Suppressor macrophage treated with lipopolysaccharide for 4 hours (primary cell): ENCODE measurements around the gene ZMYM5.
"Not testable (repeated sequence)": the region's sequence is repeated elsewhere in the genome, so short reads cannot be mapped to it uniquely, and the experiment has no call there.

Experiments
- DNase-seq: peaks from one replicate; pipeline ENCODE4 v3.0.0-alpha.2; 2020

Gene ZMYM5

DNA sequence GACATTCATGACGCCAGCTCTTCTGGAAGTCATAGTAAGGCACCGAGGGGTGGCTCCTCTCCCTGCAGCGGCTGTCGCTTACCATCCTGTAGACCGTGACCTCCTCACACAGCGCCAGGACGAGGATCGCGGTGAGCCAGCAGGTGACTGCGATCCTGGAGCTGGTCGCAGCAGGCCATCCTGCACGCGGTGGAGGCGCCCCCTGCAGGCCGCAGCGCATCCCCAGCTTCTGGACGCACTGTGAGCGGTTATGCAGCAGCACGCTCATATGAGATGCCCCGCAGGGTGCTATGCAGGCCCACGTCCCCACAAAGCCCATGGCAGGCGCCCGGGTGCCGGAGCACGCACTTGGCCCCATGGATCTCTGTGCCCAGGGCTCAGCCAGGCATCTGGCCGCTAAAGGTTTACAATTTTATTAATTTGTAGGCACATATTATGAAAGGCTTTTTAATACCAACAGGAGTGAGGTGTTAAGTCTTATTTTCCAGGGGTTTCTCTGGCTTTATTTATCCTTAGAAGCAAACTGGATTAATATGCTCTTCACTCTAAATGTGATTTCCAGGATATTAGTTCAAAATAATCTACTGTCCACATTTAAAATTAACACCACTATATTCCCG lies 45.1 kb downstream of the ZMYM5 start:
- DNase-seq, result peak; percentile 32

DNA sequence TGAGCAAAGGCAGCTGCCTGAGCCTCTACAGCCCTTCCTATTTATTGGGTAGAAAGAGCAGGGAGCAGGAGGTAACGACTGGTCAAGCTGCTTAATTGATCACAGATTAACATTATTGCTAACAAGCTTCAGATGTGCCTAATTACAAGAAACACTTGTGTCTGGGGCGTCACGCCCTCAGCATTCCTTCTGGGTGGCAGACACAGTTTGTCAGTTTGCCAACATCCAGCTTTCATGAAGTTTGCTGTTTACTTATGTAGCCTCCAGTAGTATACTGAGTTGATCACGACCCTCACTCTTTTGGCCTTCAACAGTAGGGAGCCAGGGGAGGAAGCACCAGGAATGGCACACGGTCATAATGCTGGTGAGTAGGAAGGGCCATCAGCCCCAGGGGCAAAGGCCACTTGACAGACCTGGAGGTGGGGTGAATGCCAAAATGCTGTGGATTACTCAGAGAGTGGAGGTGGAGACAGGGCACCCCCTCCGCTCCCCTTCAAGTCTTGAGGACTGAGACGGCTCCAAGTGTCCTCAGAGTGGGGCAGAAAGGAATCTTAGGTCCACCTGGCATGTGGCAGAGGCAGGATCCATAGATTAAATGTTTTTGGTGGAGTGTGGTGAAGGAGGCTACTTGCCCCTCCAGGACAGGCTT lies 45.8 kb downstream of the ZMYM5 start:
- DNase-seq, result no peak

DNA sequence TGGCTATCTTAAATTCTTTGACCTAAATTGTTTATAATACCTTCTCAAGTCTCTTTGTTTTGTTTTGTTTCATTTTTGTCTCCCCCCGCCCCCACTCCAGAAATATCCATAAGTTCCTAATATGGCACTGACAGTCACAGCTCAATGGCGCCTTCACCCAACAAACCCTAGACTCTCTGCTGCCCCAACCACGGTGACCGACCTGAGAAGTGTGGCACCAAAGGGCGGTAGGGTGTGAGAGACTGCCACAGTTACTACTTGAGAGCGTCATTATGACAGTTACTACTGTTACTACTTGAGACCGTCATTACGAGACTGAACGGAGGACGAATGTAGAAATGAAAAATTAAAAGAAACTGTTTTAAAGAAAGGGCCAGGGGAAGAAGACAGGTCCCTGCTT lies 46.3 kb downstream of the ZMYM5 start:
- DNase-seq, result no peak

DNA sequence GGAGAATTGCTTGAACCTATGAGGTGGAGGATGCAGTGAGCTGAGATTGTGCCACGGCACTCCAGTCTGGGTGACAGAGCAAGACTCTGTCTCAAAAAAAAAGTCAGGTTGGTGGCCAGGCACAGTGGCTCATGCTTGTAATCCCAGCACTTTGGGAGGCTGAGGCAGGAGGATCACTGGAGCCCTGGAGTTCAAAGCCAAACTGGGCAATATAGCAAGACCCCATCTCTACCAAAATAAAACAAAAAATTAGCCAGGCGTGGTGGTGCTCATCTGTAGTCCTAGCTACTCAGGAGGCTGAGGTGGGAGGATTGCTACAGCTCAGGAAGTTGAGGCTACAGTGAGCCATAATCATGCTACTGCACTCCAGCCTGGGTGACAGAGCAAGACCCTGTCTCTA lies 47.6 kb downstream of the ZMYM5 start:
- not testable (repeated sequence) for DNase-seq

DNA sequence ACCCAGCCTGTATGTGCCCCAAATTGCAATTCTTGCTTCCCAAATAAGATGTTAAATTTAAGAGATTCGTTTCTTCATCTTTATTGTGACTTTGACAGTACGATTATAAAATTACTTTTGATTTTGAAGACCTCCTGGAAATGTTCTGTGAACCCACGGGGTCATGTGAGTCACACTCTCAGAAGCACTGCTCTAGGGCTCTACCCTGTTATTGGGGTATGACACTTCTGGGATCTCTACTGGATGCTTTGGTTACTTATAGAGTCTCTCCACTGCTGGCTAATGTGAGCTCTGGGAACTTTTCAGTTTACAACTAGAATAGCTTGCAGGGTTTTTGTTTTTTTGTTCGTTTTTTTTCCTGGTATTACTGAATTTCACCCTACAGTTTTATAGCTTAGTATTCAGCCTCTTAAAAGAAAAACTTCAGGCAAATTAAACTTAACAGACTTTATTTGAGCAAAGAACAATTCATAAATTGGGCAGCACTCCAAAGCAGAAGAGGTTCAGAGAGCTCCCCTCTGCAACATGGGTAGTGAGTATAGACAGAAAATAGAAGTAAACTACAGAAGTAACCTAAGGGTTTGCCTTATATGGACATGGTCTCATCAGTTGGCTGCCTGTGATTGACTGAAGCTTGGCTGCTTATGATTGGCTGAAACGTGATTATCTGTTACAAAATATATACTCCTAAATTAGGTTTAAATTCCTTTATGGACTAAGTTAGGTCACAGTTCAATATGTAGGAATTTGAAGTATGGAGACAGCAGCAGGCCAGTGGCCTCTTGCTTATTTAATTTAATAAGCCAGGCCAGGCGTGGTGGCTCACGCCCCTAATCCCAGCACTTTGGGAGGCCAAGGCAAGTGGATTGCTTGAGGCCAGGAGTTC lies 52.2 kb downstream of the ZMYM5 start:
- no peak for DNase-seq

DNA sequence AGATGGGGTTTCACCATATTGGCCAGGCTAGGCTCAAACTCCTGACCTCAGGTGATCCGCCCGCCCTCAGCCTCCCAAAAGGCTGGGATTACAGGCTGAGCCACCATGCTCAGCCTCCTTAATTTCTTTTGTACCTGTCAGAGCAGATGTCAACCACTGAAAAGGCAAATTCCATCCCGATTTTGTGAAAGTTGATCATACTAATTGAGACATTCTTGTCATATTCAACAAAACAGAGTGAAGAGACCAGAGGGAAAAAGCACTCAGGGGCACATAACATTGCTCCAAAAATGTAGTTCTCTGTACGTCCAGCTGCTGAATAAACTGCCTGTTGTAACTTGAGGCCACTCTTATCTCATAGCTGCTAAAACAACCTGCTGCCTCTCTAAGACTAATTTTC lies 53.3 kb downstream of the ZMYM5 start:
- DNase-seq, result no peak

DNA sequence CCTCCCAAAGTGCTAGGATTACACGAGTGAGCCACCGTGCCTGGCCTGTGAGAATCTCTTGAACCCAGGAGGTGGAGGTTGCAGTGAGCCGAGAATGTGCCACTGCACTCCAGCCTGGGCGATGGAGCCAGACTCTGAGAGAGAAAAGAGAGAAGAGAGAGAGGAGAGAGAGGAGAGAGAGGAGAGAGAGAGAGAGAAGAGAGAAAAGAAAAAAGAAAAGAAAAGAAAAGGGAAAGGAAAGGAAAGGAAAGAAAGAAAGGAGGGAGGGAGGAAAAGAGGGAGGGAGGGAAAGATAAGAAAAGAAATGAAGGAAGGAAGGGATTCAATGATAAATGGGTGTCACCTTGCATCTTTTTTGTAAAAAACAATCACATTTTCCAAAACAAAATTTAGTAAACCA lies 57.7 kb downstream of the ZMYM5 start:
- no peak for DNase-seq

DNA sequence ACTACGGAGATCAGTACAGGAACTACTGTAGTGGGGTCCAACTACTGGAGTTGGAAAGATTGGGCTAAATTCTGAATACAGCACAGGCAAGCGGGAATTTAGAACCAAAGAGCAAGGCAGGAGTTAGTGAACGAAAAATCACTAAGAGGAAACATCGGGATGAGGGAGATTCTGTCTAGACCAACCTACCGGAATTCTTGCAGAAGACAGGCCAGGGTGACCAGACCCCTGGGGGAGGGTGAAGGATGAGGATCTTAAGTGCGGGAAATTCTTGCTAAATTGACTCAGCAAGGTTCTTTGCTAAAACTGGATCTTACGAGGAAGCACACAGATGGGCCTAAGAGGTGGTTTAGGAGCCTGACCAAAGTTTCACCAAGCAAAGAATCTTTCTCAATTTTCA lies 67.5 kb downstream of the ZMYM5 start:
- no peak for DNase-seq

DNA sequence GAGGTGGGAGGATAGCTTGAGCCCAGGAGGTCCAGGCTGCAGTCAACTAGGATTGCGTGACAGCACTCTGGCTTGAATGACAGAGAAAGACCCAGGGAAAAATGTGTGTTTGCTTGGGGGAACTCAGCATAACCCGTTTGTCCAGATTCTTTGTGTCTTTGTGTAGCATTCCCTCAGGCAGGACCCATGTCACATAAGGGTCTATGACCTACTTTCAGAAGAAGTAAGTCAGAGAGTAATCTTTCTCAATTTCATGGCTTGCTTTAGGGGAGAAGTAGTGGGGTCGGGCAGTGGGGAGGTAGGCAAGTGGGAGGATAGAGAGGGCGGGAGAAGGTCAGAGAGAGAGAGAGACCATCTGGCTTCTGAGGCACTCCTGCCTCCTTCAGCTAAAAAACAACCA lies 68.8 kb downstream of the ZMYM5 start:
- DNase-seq, result no peak

DNA sequence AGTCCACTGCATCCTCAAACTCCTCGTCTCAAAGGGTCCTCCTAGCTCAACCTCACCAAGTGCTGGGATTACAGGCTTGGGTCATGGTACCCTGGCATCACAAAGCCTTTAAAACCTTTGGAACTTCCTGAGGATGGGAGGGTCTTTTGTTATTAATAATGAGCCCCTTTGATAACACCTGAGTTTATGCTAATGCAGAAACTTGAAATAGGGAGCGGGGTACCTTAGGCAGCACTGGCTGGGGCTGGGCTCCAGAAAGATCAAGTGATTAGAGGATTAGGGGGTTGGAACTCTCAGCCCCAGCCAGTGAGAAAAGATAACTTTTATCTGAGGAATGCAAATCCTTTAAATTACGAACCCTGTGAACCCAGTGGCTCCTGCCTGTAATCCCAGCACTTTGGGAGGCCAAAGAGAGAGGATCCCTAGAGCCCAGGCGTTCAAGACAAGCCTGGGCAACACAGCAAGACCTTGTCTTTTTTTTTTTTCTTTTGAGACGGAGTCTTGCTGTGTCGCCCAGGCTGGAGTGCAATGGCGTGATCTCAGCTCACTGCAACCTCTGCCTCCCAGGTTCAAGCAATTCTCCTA lies 71.4 kb downstream of the ZMYM5 start:
- no peak for DNase-seq

DNA sequence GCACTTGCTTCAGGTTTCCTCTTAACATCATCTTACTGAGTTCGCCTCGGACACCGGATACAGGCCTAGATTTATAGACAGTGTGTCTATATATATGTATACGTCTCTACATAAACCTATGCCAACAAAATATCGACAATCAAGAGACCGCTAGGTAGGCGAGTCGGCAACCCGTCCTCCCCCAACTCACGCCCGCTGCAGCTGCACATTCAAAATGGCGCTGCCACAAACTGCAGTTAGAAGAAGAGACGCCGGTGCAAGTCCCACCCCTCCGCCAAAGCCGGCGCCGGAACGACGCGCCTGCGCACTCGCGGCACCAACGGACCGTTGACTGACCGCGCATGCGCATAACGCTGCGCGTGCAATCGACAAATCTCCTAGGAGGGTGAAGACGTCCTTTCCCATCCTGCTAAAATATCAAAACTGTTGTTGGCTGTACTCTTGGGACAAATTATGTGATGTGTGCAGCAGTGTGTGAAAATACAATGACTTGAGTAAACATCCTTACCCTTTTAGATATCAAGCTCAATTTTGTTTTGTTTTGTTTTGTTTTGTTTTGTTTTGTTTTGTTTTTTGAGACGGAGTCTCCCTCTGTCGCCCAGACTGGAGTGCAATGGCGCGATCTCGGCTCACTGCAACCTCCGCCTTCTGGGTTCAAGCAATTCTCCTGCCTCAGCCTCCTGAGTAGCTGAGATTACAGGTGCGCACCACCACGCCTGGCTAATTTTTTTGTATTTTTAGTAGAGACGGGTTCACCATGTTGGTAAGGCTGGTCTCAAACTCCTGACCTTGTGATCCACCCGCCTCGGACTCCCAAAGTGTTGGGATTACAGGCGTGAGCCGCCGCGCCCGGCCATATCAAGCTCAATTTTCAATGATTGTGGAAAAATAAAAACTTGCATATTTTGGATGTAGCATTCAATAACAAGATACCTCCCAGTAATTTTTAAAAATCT lies 80.4 kb downstream of the ZMYM5 start, which contains the start of gene PSPC1:
Gene PSPC1, minus strand, starts transcription at position 219 of the 956 bp plus-strand sequence. Its CDS starts 188 bp downstream, at position 31.
- peak; percentile 98 for DNase-seq

DNA sequence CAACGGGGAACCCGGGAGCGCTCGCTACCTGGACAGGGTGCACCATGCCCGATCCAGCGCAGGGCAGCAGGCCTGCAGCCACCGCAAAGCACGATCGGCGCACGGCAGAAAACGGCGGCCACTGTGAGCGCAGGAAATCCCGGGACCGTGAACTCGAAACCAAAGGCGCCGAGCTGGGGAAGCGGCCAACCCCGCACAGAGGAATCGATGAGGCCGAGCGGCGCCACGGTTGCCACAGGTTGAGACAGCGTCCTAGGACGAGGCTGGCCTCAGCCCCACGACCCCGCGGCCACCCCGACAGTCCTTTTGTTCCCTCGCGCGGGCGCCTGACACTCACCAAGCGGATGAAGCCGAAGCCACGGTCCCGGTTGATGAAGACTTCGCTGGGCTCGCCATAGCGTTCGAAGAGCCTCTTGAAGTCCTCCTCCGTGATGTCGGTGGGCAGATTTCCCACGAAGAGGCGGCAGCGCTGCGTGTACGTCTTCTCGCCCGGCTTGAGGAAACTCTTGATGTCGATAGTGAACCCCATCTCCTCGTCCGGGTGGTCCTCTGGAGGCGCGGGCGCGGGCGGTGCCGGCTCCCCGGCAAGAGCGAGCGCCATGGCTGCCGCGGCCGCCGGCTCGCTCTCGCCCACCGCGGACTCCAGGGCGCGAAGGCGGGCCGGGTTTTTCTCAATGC lies 81.3 kb downstream of the ZMYM5 start:
- DNase-seq, result peak; percentile 81

DNA sequence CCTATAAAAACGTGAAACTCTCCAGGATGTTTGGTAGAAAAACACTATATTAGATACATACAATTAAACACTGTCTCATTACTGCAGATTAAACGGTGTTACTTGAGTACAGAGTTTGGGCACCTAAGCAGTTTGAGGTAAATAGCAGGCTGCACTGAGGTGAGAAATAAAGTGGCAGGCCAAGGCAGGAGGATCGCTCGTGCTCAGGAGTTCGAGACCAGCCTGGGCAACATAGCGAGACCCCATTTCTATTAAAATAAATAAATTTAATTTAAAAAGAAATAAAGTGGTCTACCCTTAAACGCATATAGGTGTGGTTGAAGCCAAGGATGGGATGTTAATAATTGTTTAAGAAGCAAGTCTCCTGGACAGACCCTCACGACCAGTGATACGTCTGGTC lies 81.9 kb downstream of the ZMYM5 start:
- no peak for DNase-seq

DNA sequence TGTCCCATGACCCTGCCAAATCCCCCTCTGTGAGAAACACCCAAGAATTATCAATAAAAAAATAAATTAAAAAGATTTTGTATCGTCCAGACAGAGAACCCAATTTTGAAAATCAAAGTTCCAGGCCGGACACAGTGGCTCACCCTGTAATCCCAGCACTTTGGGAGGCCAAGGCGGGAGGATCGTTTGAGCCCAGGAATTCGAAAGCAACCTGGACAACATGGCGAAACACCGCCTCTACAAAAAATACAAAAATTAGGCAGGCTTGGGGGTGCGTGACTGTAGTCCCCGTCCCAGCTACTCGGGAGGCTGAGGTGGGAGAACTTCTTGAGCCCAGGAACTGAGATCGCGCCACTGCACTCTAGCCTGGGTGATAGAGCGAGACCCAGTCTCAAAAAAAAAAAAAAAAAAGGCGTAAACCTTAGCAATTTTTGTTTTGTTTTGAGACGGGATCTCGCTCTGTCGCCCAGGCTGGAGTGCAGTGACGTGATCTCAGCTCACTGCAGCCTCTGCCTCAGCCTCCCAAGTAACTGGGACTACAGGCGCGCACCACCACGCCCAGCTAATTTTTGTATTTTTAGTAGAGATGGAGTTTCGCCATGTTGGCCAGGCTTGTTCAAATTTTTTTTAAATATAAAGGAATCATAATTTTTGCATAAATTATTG lies 82.6 kb downstream of the ZMYM5 start:
- not testable (repeated sequence) for DNase-seq
